Esophagus muscularis mucosa (tissue), 4 donors: Measurements from ENCODE around the gene ATP1A4. TPM values are rescaled to one million over a fixed set of nuclear protein-coding genes. Genes with fewer than 3 reads are reported as not detected.

Source experiments
- DNase-seq: peaks from one replicate; pipeline ENCODE4 v3.0.0-alpha.2; 2017; ENCODE audit errors: extremely low spot score
- H3K27ac ChIP-seq, 4 donors: fragments of 200-600 bp; sonication (generic); replicated peaks in 1 of 4; 1 replicate in 3 of 4; 2 replicates in 1 of 4; pipeline ENCODE4 v1.5.1; 2016 to 2019; ENCODE audit warnings: mild to moderate bottlenecking in 1 of 4
- H3K27me3 ChIP-seq, 4 donors: fragments of 200-600 bp; sonication (generic); one replicate each; pipeline versions ENCODE4 v1.5.1 to v1.6.0; 2016 to 2019
- H3K36me3 ChIP-seq, 4 donors: fragments of 200-600 bp; sonication (generic); one replicate each; pipeline ENCODE4 v1.5.1; 2016 to 2019
- H3K4me1 ChIP-seq, 4 donors: fragments of 200-600 bp; sonication (generic); one replicate each; pipeline ENCODE4 v1.5.1; 2016 to 2019
- H3K4me3 ChIP-seq, 4 donors: fragments of 200-600 bp; sonication (generic); 1 replicate in 2 of 4; 2 replicates in 2 of 4; pipeline ENCODE4 v1.5.1; 2016 to 2019; ENCODE audit warnings: mild to moderate bottlenecking in 4 of 4, moderate library complexity in 1 of 4
- H3K9me3 ChIP-seq, 4 donors: fragments of 200-600 bp; sonication (generic); 1 replicate in 3 of 4; 2 replicates in 1 of 4; pipeline ENCODE4 v1.5.1; 2016 to 2019
- EP300 ChIP-seq: sonication (generic); formaldehyde crosslinking; IDR thresholded peaks from one replicate; pipeline ENCODE4 v1.6.1; 2017; ENCODE audit warnings: antibody characterized with exemption
- POLR2A ChIP-seq: fragments of 450-650 bp; IDR thresholded peaks from one replicate; pipeline ENCODE4 v1.6.1; 2017; ENCODE audit warnings: antibody characterized with exemption, moderate library complexity, mild to moderate bottlenecking, low read depth
- POLR2AphosphoS5 ChIP-seq, 2 donors: sonication (generic); formaldehyde crosslinking; IDR thresholded peaks; one replicate each; pipeline ENCODE4 v1.6.1; 2017; ENCODE audit warnings: antibody characterized with exemption in 2 of 2
- WGBS: methylation state at CpG from one replicate; pipeline ENCODE4 v1.1.5; 2018; 5-methylcytosine and 5-hydroxymethylcytosine counted together
- intact Hi-C: fragments of 100-400 bp; cut with DNase I; formaldehyde crosslinking; loops from one replicate; pipeline ENCODE4 v1.15.1; 2023
- total RNA-seq, 4 donors: library from RNA; depleted of rRNA; stranded (reverse); fragments of >200 nt; gene quantifications; one replicate each; pipeline versions ENCODE4 v1.1.0 to v1.2.1, GENCODE V29; 2016
- TF ChIP-seq, protein P1 (sequence below), 3 experiments: fragments of 200-600 bp in 2 of 3; fragments of 450-650 bp in 1 of 3; sonication (generic) in 2 of 3; IDR thresholded peaks; one replicate each; pipeline ENCODE4 v1.5.1; 2017 to 2019; ENCODE audit warnings: antibody characterized with exemption in 3 of 3, mild to moderate bottlenecking in 2 of 3, moderate library complexity in 1 of 3

The ATP1A4 gene
- total RNA-seq, 4 donors from 2014 or later, result 0.17 to 2.1 (median 0.98) TPM; not detected in 1

DNA sequence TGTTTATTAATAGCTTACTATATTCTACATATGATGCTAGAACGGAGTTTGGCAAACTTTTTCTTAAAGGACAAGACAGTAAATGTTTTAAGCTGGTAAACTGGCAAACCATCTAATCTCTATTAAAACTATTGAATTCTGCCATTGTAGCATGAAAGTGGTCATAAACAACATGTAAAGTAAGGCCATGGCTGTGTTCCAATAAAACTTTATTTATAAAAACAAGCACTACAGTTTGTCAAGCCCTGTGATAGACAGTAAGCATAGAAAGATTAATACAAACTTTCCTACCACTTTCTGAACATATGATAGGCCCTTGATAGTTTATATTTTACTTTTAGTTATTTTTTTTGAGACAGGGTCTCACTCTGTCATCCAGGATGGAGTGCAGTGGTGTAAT, 76.2 kb downstream of the ATP1A4 start:
- Histone ChIP-seq H3K36me3 (peaks cover 70 to 100% (median 96%) of the 10 kb centered on the region in 4 donors), H3K27ac (no peak overlapping the region), H3K4me1 (peaks cover 0 to 6% (median 0%) of the 10 kb centered on the region in 4 donors), H3K9me3 (no peaks in the 10 kb centered on the region), H3K27me3 (no peaks in the 10 kb centered on the region), H3K4me3 (no peak overlapping the region)
- WGBS, result 100% methylated on average over 1 of the region's 1 CpG
- no peak for DNase-seq
- intact Hi-C loops, result no loop called here
- TF ChIP-seq POLR2AphosphoS5 (IDR thresholded peaks at IDR 0.05), result no peak
- no peak for TF ChIP-seq EP300
- no peak for TF ChIP-seq POLR2A
- TF ChIP-seq, protein P1, sequence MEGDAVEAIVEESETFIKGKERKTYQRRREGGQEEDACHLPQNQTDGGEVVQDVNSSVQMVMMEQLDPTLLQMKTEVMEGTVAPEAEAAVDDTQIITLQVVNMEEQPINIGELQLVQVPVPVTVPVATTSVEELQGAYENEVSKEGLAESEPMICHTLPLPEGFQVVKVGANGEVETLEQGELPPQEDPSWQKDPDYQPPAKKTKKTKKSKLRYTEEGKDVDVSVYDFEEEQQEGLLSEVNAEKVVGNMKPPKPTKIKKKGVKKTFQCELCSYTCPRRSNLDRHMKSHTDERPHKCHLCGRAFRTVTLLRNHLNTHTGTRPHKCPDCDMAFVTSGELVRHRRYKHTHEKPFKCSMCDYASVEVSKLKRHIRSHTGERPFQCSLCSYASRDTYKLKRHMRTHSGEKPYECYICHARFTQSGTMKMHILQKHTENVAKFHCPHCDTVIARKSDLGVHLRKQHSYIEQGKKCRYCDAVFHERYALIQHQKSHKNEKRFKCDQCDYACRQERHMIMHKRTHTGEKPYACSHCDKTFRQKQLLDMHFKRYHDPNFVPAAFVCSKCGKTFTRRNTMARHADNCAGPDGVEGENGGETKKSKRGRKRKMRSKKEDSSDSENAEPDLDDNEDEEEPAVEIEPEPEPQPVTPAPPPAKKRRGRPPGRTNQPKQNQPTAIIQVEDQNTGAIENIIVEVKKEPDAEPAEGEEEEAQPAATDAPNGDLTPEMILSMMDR (IDR thresholded peaks at IDR 0.05), result no peak

DNA sequence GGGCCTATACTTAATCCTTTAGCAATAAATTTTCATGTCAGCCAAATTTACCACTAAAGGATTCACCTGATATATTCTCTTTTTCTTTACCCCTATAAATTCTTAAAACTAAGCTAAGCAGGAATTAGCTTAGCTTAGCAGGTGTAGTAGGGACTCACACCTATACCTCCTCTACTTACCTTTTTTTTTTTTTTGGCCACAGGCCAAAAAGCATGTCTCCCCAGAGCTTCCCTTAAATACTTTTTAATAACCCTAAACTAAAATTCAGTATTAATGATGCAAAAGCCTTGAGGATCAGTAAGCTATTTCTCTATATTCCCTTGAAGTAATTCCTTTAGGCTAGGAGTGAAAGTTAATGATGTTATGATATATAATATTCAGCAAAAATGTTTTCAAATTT, 77.0 kb downstream of the ATP1A4 start:
- H3K36me3 ChIP-seq, result peaks cover 61 to 100% (median 91%) of the 10 kb centered on the region in 4 donors

DNA sequence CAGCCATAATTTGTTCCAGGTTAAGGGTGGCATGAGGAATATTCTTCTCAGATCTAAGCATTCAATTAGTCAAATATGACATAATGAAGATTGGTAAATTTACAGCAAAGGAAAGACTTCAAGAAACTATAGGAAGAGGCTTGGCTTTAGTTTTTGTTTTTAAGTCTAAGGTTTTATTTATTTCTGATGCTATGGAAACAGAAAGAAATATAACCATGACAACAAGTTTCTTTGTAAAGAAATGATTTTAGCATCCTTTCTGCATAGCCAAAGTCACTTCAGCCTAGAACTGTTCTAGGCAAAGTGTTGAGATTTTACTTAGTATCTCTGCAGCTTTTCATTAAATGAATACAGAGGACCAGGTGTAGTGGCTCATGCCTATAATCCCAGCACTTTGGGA, 81.5 kb downstream of the ATP1A4 start:
- H3K4me3 ChIP-seq, result no peak overlapping the region
- H3K36me3 ChIP-seq, result peaks cover 68 to 99% (median 85%) of the 10 kb centered on the region in 4 donors
- H3K9me3 ChIP-seq, result no peaks in the 10 kb centered on the region
- no peak for DNase-seq
- H3K27me3 ChIP-seq, result no peaks in the 10 kb centered on the region
- H3K4me1 ChIP-seq, result peaks cover 0 to 16% (median 2%) of the 10 kb centered on the region in 4 donors
- intact Hi-C loops, result no loop called here
- TF ChIP-seq POLR2A, result no peak
- H3K27ac ChIP-seq, result no peak overlapping the region

More for the DNA sequence above, 77.0 kb downstream of the ATP1A4 start:
- no peak overlapping the region for H3K27ac ChIP-seq
- no peaks in the 10 kb centered on the region for H3K9me3 ChIP-seq
- H3K4me1 ChIP-seq, result peaks cover 0 to 6% (median under 1%) of the 10 kb centered on the region in 4 donors
- DNase-seq, result no peak
- H3K27me3 ChIP-seq, result no peaks in the 10 kb centered on the region
- H3K4me3 ChIP-seq, result no peak overlapping the region
- intact Hi-C loops, result no loop called here
- TF ChIP-seq POLR2A (no peak), POLR2AphosphoS5 (IDR thresholded peaks at IDR 0.05) (no peak), EP300 (no peak)
- TF ChIP-seq, protein P1 (IDR thresholded peaks at IDR 0.05), result no peak

Other genes starting within 250 kb of the ATP1A4 start
- gene TAGLN2, start 226.1 kb upstream of the ATP1A4 start, total RNA-seq, result 100 to 1,000 TPM; 125 to 276 (median 228) TPM
- under 1 TPM in 2 of 4 donors, not detected in 2; 0.17 to 0.23 TPM for gene IGSF9, start 206.0 kb upstream of the ATP1A4 start, total RNA-seq
- not detected for gene SLAMF9, start 197.4 kb upstream of the ATP1A4 start, total RNA-seq
- 1 to 10 TPM; 2.8 to 4.9 (median 4.6) TPM for gene PIGM, start 119.6 kb upstream of the ATP1A4 start, total RNA-seq
- gene KCNJ10, start 81.4 kb upstream of the ATP1A4 start, total RNA-seq, result under 1 TPM in 1 of 4 donors, not detected in 3; 0.06 TPM
- gene KCNJ9, start 70.1 kb upstream of the ATP1A4 start, total RNA-seq, result not detected
- gene IGSF8, start 53.0 kb upstream of the ATP1A4 start, total RNA-seq, result 10 to 100 TPM; 12.0 to 27.0 (median 21.9) TPM
- 100 to 1,000 TPM; 101 to 214 (median 130) TPM for gene ATP1A2, start 35.8 kb upstream of the ATP1A4 start, total RNA-seq
- gene CASQ1, start 39.0 kb downstream of the ATP1A4 start, total RNA-seq, result 1 to 10 TPM; 2.9 to 4.9 (median 4.6) TPM
- 100 to 1,000 TPM; 161 to 286 (median 239) TPM for gene PEA15, start 53.8 kb downstream of the ATP1A4 start, total RNA-seq
- gene DCAF8, start 110.9 kb downstream of the ATP1A4 start, total RNA-seq, result 100 to 1,000 TPM; 111 to 191 (median 172) TPM
- 10 to 100 TPM; 43.6 to 54.2 (median 46.1) TPM for gene PEX19, start 133.5 kb downstream of the ATP1A4 start, total RNA-seq
- gene COPA, start 191.6 kb downstream of the ATP1A4 start, total RNA-seq, result 100 to 1,000 TPM; 108 to 125 (median 116) TPM
- gene NCSTN, start 191.8 kb downstream of the ATP1A4 start, total RNA-seq, result 10 to 100 TPM; 45.6 to 59.7 (median 52.1) TPM
- gene NHLH1, start 215.5 kb downstream of the ATP1A4 start, total RNA-seq, result not detected
- gene VANGL2, start 249.0 kb downstream of the ATP1A4 start, total RNA-seq, result 1 to 10 TPM; 1.2 to 5.8 (median 3.7) TPM